IMR-90 (cell line): ENCODE data around the gene LRP6. TPM values are rescaled to one million over a fixed set of nuclear protein-coding genes. Genes with fewer than 3 reads are reported as not detected.

ENCODE experiments used
- ATAC-seq: fragments of 200-7000 bp; cut with Tn5 transposase; 2 replicates; pipeline ENCODE4 v1.9.1; 2020; ENCODE audit warnings: low read depth, mild to moderate bottlenecking, moderate library complexity
- BruUV-seq: library from RNA; stranded (reverse); fragments of 400-500 nt; replicated peaks from 2 replicates; lab custom pipeline; 2021; lab: Mats Ljungman, UMichigan
- CTCF ChIA-PET: fragments of 300-600 bp; formaldehyde crosslinking; extraction: SDS; loops from one replicate; lab custom pipeline; 2021; ENCODE audit warnings: antibody characterized with exemption; lab: Yijun Ruan, JAX
- POLR2A ChIA-PET: fragments of 300-600 bp; sonication (Branson Sonifier 250); formaldehyde crosslinking; loops from one replicate; lab custom pipeline; 2022; ENCODE audit warnings: antibody characterized with exemption; ENCODE audit not compliant: unreplicated experiment; lab: Charles Lee
- DNase-seq: peaks from one replicate; pipeline ENCODE4 v3.0.0; 2013
- H2AFZ ChIP-seq: replicated peaks from 2 replicates; pipeline ENCODE3; 2013; ENCODE audit warnings: low read length, mild to moderate bottlenecking; ENCODE audit not compliant: poor library complexity
- H2AK5ac ChIP-seq: 2 replicates; pipeline ENCODE4 v1.6.1; 2013; ENCODE audit warnings: low read depth, low read length, inconsistent platforms
- H2AK9ac ChIP-seq: replicated peaks from 2 replicates; pipeline ENCODE3; 2013; ENCODE audit warnings: mild to moderate bottlenecking, low read depth, low read length, moderate library complexity; ENCODE audit not compliant: poor library complexity
- H2BK120ac ChIP-seq: 2 replicates; pipeline ENCODE4 v1.6.1; 2013; ENCODE audit warnings: low read depth, low read length, inconsistent platforms
- H2BK15ac ChIP-seq: 3 replicates; pipeline ENCODE4 v1.6.1; 2013; ENCODE audit warnings: low read depth, low read length, inconsistent platforms
- H2BK20ac ChIP-seq: 2 replicates; pipeline ENCODE4 v1.6.1; 2013; ENCODE audit warnings: low read depth, mild to moderate bottlenecking, inconsistent platforms, low read length, moderate library complexity
- H2BK5ac ChIP-seq: 2 replicates; pipeline ENCODE4 v1.6.1; 2013; ENCODE audit warnings: mild to moderate bottlenecking, low read depth, low read length, inconsistent platforms; ENCODE audit not compliant: poor library complexity, severe bottlenecking
- H3K14ac ChIP-seq: replicated peaks from 2 replicates; pipeline ENCODE4 v1.6.1; 2013; ENCODE audit warnings: low read depth, low read length, inconsistent platforms
- H3K18ac ChIP-seq: 2 replicates; pipeline ENCODE4 v1.6.1; 2013; ENCODE audit warnings: low read depth, low read length, control low read depth
- H3K23ac ChIP-seq: 2 replicates; pipeline ENCODE4 v1.6.1; 2013; ENCODE audit warnings: low read depth, low read length, inconsistent platforms
- H3K27ac ChIP-seq: 2 replicates; pipeline ENCODE4 v1.5.1; 2013; ENCODE audit warnings: mild to moderate bottlenecking, control low read depth, low read length; ENCODE audit not compliant: insufficient read depth
- H3K27me3 ChIP-seq: 2 replicates; pipeline ENCODE4 v1.6.1; 2013; ENCODE audit warnings: low read length; ENCODE audit not compliant: control insufficient read depth, insufficient read depth
- H3K36me3 ChIP-seq: 2 replicates; pipeline ENCODE4 v1.6.1; 2013; ENCODE audit warnings: low read length, mixed read lengths; ENCODE audit not compliant: control insufficient read depth, insufficient read depth
- H3K4ac ChIP-seq: 2 replicates; pipeline ENCODE4 v1.6.1; 2013; ENCODE audit warnings: low read depth, low read length, inconsistent platforms
- H3K4me1 ChIP-seq: 2 replicates; pipeline ENCODE4 v1.6.1; 2013; ENCODE audit warnings: low read length, mixed read lengths; ENCODE audit not compliant: control insufficient read depth, insufficient read depth
- H3K4me2 ChIP-seq: 2 replicates; pipeline ENCODE4 v1.6.1; 2013; ENCODE audit warnings: low read depth, mild to moderate bottlenecking, control low read depth, low read length, moderate library complexity
- H3K4me3 ChIP-seq: 2 replicates; pipeline ENCODE4 v1.5.1; 2013; ENCODE audit warnings: low read depth, mild to moderate bottlenecking, control low read depth, low read length, moderate library complexity; ENCODE audit not compliant: insufficient read depth
- H3K56ac ChIP-seq: 2 replicates; pipeline ENCODE4 v1.6.1; 2013; ENCODE audit warnings: low read length, inconsistent platforms; ENCODE audit not compliant: insufficient read depth; ENCODE audit errors: extremely low read depth
- H3K79me1 ChIP-seq, 2 experiments: 2 replicates each; pipeline ENCODE4 v1.6.1; 2013; ENCODE audit warnings: low read length in 2 of 2, inconsistent platforms in 1 of 2, low read depth in 1 of 2
- H3K9ac ChIP-seq: 2 replicates; pipeline ENCODE4 v1.6.1; 2013; ENCODE audit warnings: low read depth, low read length, control low read depth
- H3K9me1 ChIP-seq: 2 replicates; pipeline ENCODE4 v1.6.1; 2013; ENCODE audit warnings: low read length, inconsistent platforms; ENCODE audit not compliant: insufficient read depth
- H3K9me3 ChIP-seq: 2 replicates; pipeline ENCODE4 v1.6.1; 2013; ENCODE audit warnings: low read length; ENCODE audit not compliant: control insufficient read depth, insufficient read depth
- H4K20me1 ChIP-seq: 2 replicates; pipeline ENCODE4 v1.6.1; 2013; ENCODE audit warnings: low read length, inconsistent platforms; ENCODE audit not compliant: insufficient read depth
- H4K5ac ChIP-seq: 2 replicates; pipeline ENCODE4 v1.6.1; 2013; ENCODE audit warnings: mild to moderate bottlenecking, low read depth, low read length, control low read depth
- H4K8ac ChIP-seq, 2 experiments: 2 replicates each; pipeline ENCODE4 v1.6.1; 2013; ENCODE audit warnings: low read depth in 2 of 2, low read length in 2 of 2, control low read depth in 1 of 2, inconsistent platforms in 1 of 2
- H4K91ac ChIP-seq: 2 replicates; pipeline ENCODE4 v1.6.1; 2013; ENCODE audit warnings: low read depth, low read length, inconsistent platforms; ENCODE audit not compliant: insufficient read depth
- CEBPB ChIP-seq: IDR thresholded peaks from 2 replicates; pipeline ENCODE4 v1.6.1; 2012; ENCODE audit warnings: low read depth, low read length, improper control_type of control experiment
- POLR2A ChIP-seq: IDR thresholded peaks from 2 replicates; pipeline ENCODE4 v1.6.1; 2012; ENCODE audit warnings: mild to moderate bottlenecking, low read depth, low read length
- SMC3 ChIP-seq: fragments of 150-350 bp; IDR thresholded peaks from 2 replicates; pipeline ENCODE4 v1.6.1; 2016; ENCODE audit warnings: low read depth, mild to moderate bottlenecking, antibody characterized with exemption, low read length, moderate library complexity
- WGBS, 2 experiments: methylation state at CpG; one replicate each; pipeline versions ENCODE4 v1.1.5 to v1.1.7; 2013; ENCODE audit warnings: missing lambda C conversion rate in 2 of 2; ENCODE audit not compliant: insufficient read length in 1 of 2; ENCODE audit errors: extremely low coverage in 2 of 2; 5-methylcytosine and 5-hydroxymethylcytosine counted together
- dilution Hi-C: fragments of 300-500 bp; cut with HindIII; formaldehyde crosslinking; loops from one replicate; pipeline ENCODE4 v1.14.3; 2018; ENCODE audit warnings: low sequenced_read_pairs; ENCODE audit not compliant: unreplicated experiment
- in situ Hi-C: fragments of 300-500 bp; cut with MboI; formaldehyde crosslinking; loops from 3 replicates; pipeline ENCODE4 v1.14.3; 2019; ENCODE audit warnings: low sequenced_read_pairs, inconsistent platforms, mixed read lengths
- intact Hi-C: fragments of 100-400 bp; cut with micrococcal nuclease; formaldehyde crosslinking; loops from 2 replicates; pipeline ENCODE4 v1.10.0; 2022
- polyA plus RNA-seq, 3 experiments: library from polyadenylated mRNA; depleted of rRNA; stranded (reverse); fragments of >200 nt; gene quantifications; 2 replicates each; pipeline ENCODE4 v1.2.3, GENCODE V29; 2012; ENCODE audit warnings: low replicate concordance in 1 of 3
- total RNA-seq: library from RNA; depleted of rRNA; stranded (reverse); fragments of >200 nt; gene quantifications from 2 replicates; pipeline ENCODE4 v1.2.3, GENCODE V29; 2012

The LRP6 gene
- total and polyA plus RNA-seq, 2 of the 4 experiments (the other 2 are of a cell fraction), result 14.2 to 32.1 TPM

DNA sequence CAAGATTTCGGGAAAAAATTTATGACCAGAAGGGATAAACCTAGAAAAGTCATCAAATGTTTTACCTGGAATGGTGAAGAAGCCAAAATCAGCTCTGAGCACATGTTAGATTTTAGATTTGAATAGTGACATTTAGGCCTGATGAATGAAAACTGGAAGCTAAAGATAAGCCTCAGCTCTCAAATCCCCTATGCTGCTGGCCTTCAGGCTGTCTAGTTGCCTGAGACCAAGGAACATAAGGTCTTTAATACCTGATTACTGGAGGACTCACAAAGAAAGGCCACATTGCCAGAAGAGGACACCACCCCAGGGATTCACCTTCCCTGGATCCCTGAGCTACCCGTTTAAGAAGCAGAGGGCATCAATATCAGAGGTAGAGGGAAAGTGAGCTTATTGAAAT is 139.5 kb downstream of the LRP6 start:
- Histone ChIP-seq H2BK20ac (no peak overlapping the region), H2BK120ac (no peak overlapping the region), H4K91ac (no peak overlapping the region), H2AFZ (no peak overlapping the region), H3K23ac (no peak overlapping the region), H3K79me1 (no peaks in the 10 kb centered on the region), H3K27me3 (no peaks in the 10 kb centered on the region), H4K20me1 (no peaks in the 10 kb centered on the region), H3K9me3 (no peaks in the 10 kb centered on the region), H4K5ac (no peak overlapping the region), H4K8ac (no peak overlapping the region), H2AK9ac (no peak overlapping the region), H3K4me1 (no peaks in the 10 kb centered on the region), H3K4me3 (no peak overlapping the region), H3K4me2 (no peak overlapping the region), H3K9ac (no peak overlapping the region), H2BK15ac (no peak overlapping the region), H2BK5ac (no peak overlapping the region), H3K4ac (no peak overlapping the region), H3K18ac (no peak overlapping the region), H3K27ac (no peak overlapping the region), H3K9me1 (no peaks in the 10 kb centered on the region), H2AK5ac (no peak overlapping the region), H3K36me3 (peaks cover 19% of the 10 kb centered on the region), H3K14ac (no peak overlapping the region), H3K56ac (no peak overlapping the region)
- no peak for ATAC-seq
- no TSS peak for BruUV-seq
- DNase-seq, result no peak
- POLR2A ChIA-PET, result interaction anchor here (0.5 kb wide), 1 partner anchor 128 kb away, joined by 3 read pairs; no protein-coding TSS in a partner anchor
- no CpG with 5 or more reads among the region's 2 CpGs for WGBS, 2 experiments
- in situ Hi-C loops (no loop called here), intact Hi-C loops (loop anchor here (5.0 kb wide), 1 partner anchor 55 kb away; no protein-coding TSS in a partner anchor), dilution Hi-C loops (no loop called here)
- TF ChIP-seq POLR2A (no peak), SMC3 (no peak), CEBPB (no peak)
- CTCF ChIA-PET, result interaction anchor here (1.2 kb wide), 1 partner anchor 13 kb away, joined by 3 read pairs; no protein-coding TSS in a partner anchor
